ENCODE measurements around the gene SIRT3. TPM values are rescaled to one million over a fixed set of nuclear protein-coding genes. Genes with fewer than 3 reads are reported as not detected.

The SIRT3 gene
- total and polyA plus RNA-seq, 3 donors from 2014 or later = 31.7 to 57.0 (median 43.6) TPM

DNA sequence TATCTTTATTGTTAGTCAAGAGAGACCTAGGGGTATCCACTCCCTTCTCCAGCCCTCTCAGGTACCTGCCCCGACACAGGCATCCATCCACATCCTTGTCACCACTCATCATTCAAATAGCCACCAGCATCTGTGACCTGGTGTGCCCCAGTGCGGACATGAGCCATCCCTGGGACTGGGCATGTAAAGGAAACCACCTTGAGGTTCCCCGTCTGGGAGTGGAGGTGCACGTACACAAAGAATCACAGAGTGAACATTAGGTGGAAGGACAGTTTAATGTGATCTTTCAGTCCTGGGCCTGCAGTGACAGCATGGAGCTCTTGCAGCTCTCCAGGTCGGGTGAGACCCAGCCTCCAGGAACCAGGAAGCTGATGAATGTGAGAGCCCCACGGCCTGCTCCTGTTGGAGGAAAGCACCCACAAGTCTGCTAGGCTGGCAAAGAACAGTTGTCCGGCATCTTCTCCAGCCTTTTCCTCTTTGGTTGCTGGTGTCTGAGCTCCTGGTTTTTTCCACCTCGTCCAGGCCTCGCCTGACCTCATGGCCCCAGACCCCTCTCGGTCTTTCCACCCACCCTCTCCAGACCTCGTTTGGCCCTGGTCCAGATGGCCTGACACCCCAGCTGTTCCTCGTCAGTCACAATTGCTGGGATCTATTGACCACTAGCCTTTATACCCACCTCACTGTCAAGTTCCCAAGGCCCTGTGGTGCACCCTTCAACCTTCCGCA is 17.2 kb upstream of the SIRT3 start:
- intact Hi-C loops (cut with DNase I; ENCODE audit: low total_unique reads) = no loop called here
- no peaks in the 10 kb centered on the region for H3K4me1 ChIP-seq
- TF ChIP-seq POLR2A (IDR thresholded peaks at IDR 0.05) = no peak
- TF ChIP-seq CTCF (IDR thresholded peaks at IDR 0.05) = no peak
- no peak for DNase-seq
- WGBS, 2 donors = 76 to 85% methylated on average over 11 to 13 of the region's 13 CpGs
- H3K27ac ChIP-seq = no peak overlapping the region
- no peaks in the 10 kb centered on the region for H3K27me3 ChIP-seq
- no peaks in the 10 kb centered on the region for H3K36me3 ChIP-seq (ENCODE audit: low read depth, missing control alignments)
- H3K4me3 ChIP-seq = no peak overlapping the region
- H3K9me3 ChIP-seq = no peaks in the 10 kb centered on the region

- Histone ChIP-seq H3K27ac (no peak overlapping the region), H3K27me3 (no peaks in the 10 kb centered on the region), H3K36me3 (ENCODE audit: low read depth, missing control alignments) (no peaks in the 10 kb centered on the region), H3K4me3 (no peak overlapping the region), H3K4me1 (no peaks in the 10 kb centered on the region), H3K9me3 (no peaks in the 10 kb centered on the region)
- no peak for TF ChIP-seq CTCF (IDR thresholded peaks at IDR 0.05)
- TF ChIP-seq POLR2A (IDR thresholded peaks at IDR 0.05) = no peak
- DNase-seq = no peak
- intact Hi-C loops (cut with DNase I; ENCODE audit: low total_unique reads) = no loop called here
- WGBS, 2 donors = 72 to 89% methylated on average over 8 of the region's 8 CpGs
These were observed 16.5 kb upstream of the SIRT3 start for GRCh38 chr11:252666-253065.

DNA sequence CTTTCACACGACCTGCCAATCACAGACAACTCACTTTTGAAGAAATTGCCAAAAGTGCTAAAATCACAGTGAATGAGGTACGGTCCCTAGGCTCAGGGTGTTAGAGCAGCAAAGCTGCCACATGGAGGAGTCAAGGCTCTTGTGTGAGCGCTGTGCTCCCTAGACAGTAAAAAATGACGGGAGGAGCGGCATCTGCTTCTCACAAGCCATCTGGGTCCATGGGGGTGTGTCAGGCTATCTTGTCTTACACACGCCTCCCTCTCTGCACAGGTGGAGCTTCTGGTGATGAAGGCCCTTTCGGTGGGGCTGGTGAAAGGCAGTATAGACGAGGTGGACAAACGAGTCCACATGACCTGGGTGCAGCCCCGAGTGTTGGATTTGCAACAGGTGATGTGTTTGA is 15.4 kb upstream of the SIRT3 start:
- WGBS, 2 donors = 72 to 75% methylated on average over 10 of the region's 10 CpGs
- TF ChIP-seq CTCF (IDR thresholded peaks at IDR 0.05) = no peak
- TF ChIP-seq POLR2A (IDR thresholded peaks at IDR 0.05) = no peak

GRCh38 chr11:250740-251299 is 14.7 kb upstream of the SIRT3 start:
- TF ChIP-seq POLR2A (IDR thresholded peaks at IDR 0.05) (no peak), CTCF (IDR thresholded peaks at IDR 0.05) (peak; percentile 33 to 57 (median 40))
- H3K9me3 ChIP-seq = no peaks in the 10 kb centered on the region
- H3K27ac ChIP-seq = no peak overlapping the region
- no peaks in the 10 kb centered on the region for H3K4me1 ChIP-seq
- DNase-seq = peak; percentile 77
- H3K36me3 ChIP-seq (ENCODE audit: low read depth, missing control alignments) = no peaks in the 10 kb centered on the region
- intact Hi-C loops (cut with DNase I; ENCODE audit: low total_unique reads) = no loop called here
- no peaks in the 10 kb centered on the region for H3K27me3 ChIP-seq
- 80 to 85% methylated on average over 10 of the region's 10 CpGs for WGBS, 2 donors
- H3K4me3 ChIP-seq = no peak overlapping the region

More for the DNA sequence above, 15.4 kb upstream of the SIRT3 start:
- no peaks in the 10 kb centered on the region for H3K9me3 ChIP-seq
- no peaks in the 10 kb centered on the region for H3K36me3 ChIP-seq (ENCODE audit: low read depth, missing control alignments)
- no peak for DNase-seq
- H3K4me3 ChIP-seq = no peak overlapping the region
- no peaks in the 10 kb centered on the region for H3K27me3 ChIP-seq
- H3K27ac ChIP-seq = no peak overlapping the region
- intact Hi-C loops (cut with DNase I; ENCODE audit: low total_unique reads) = no loop called here
- H3K4me1 ChIP-seq = no peaks in the 10 kb centered on the region

GRCh38 chr11:250274-250673 is 14.1 kb upstream of the SIRT3 start:
- intact Hi-C loops (cut with DNase I; ENCODE audit: low total_unique reads) = no loop called here
- H3K27me3 ChIP-seq = no peaks in the 10 kb centered on the region
- H3K27ac ChIP-seq = no peak overlapping the region
- WGBS, 2 donors = 89% methylated on average over 5 of the region's 5 CpGs
- H3K4me3 ChIP-seq = no peak overlapping the region
- H3K36me3 ChIP-seq (ENCODE audit: low read depth, missing control alignments) = no peaks in the 10 kb centered on the region
- no peaks in the 10 kb centered on the region for H3K9me3 ChIP-seq
- TF ChIP-seq POLR2A (IDR thresholded peaks at IDR 0.05) = no peak
- TF ChIP-seq CTCF (IDR thresholded peaks at IDR 0.05) = no peak
- no peak for DNase-seq
- no peaks in the 10 kb centered on the region for H3K4me1 ChIP-seq
